ENCODE data around the gene RPS8. TPM values are rescaled to one million over a fixed set of nuclear protein-coding genes. Genes with fewer than 3 reads are reported as not detected.
A peak's percentile ranks its signal among the peaks of the same experiment; 100 is the strongest.
"Not testable (repeated sequence)": the region's sequence is repeated elsewhere in the genome, so short reads cannot be mapped to it uniquely, and the experiment has no call there.

Gene RPS8
- total RNA-seq, 2 experiments from 2014 or later = 3,218 to 3,314 TPM

- peak overlapping the region; percentile 55 for H3K4me3 Mint-ChIP-seq
- peaks cover 76% of the 10 kb centered on the region for H3K4me1 Mint-ChIP-seq (ENCODE audit: low read depth)
- no peaks in the 10 kb centered on the region for H3K9me3 Mint-ChIP-seq
- ChIA-PET POLR2A (interaction anchor here (0.6 to 12.0 kb wide), 20 partner anchors 10 to 713 kb away, joined by 3 to 214 read pairs (median 5); partner anchors contain the start of genes BEST4, EIF2B3, HECTD3 and MUTYH), CTCF (interaction anchor here (0.9 to 4.4 kb wide), 9 partner anchors 10 to 157 kb away, joined by 3 to 51 read pairs (median 6); partner anchors contain the start of genes BEST4, PLK3 and RNU5D-1)
- H3K27me3 Mint-ChIP-seq = no peaks in the 10 kb centered on the region
- H3K27ac Mint-ChIP-seq = peak overlapping the region; percentile 99
- peaks cover 32% of the 10 kb centered on the region for H3K36me3 Mint-ChIP-seq (ENCODE audit: low read depth)
- DNase-seq (peak; percentile 97), ATAC-seq (peak; percentile 56)
- intact Hi-C loops (cut with micrococcal nuclease) = loop anchor here (2.0 to 10.0 kb wide), 2 partner anchors 78 to 496 kb away; partner anchors contain the start of gene RNU5D-1
- TF ChIP-seq, protein P1, sequence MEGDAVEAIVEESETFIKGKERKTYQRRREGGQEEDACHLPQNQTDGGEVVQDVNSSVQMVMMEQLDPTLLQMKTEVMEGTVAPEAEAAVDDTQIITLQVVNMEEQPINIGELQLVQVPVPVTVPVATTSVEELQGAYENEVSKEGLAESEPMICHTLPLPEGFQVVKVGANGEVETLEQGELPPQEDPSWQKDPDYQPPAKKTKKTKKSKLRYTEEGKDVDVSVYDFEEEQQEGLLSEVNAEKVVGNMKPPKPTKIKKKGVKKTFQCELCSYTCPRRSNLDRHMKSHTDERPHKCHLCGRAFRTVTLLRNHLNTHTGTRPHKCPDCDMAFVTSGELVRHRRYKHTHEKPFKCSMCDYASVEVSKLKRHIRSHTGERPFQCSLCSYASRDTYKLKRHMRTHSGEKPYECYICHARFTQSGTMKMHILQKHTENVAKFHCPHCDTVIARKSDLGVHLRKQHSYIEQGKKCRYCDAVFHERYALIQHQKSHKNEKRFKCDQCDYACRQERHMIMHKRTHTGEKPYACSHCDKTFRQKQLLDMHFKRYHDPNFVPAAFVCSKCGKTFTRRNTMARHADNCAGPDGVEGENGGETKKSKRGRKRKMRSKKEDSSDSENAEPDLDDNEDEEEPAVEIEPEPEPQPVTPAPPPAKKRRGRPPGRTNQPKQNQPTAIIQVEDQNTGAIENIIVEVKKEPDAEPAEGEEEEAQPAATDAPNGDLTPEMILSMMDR (IDR thresholded peaks at IDR 0.05) = no peak
Measured at GRCh38 chr1:44808938-44809917, 33.9 kb downstream of the RPS8 start.

DNA sequence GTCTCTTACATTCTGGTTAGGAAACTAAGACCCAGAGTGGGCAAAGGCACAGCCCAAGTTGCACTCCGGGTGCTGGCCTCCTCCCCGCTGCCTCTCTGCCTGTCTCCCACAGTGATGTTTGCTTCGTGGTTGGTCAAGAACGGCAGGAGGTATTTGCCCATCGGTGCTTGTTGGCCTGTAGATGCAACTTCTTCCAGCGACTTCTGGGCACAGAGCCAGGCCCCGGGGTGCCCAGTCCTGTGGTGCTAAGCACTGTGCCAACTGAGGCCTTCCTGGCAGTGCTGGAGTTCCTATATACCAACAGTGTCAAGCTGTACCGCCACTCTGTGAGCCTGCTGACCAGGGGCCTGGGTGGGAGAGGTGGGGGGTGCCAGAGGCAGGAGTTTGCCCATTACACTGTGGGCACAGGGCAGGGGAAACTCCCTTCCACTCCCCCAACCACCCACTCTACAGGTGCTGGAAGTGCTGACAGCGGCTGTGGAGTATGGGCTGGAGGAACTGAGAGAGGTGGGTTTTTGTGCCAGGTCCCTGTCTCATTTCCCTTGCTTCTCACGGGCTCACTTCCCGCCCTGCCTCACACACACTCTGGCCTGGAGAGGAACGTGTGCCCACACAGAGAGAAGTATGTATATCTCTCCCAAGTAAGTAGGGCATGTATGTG, 34.9 kb downstream of the RPS8 start:
- Mint-ChIP-seq H3K4me3 (peak overlapping the region; percentile 55), H3K27ac (peak overlapping the region; percentile 99), H3K4me1 (ENCODE audit: low read depth) (peaks cover 76% of the 10 kb centered on the region), H3K27me3 (no peaks in the 10 kb centered on the region), H3K9me3 (no peaks in the 10 kb centered on the region), H3K36me3 (ENCODE audit: low read depth) (peaks cover 31% of the 10 kb centered on the region)
- POLR2A ChIA-PET = interaction anchor here (0.6 to 12.0 kb wide), 13 partner anchors 10 to 203 kb away, joined by 3 to 214 read pairs (median 7); partner anchors contain the start of genes BEST4, EIF2B3, PLK3 and RNU5D-1
- ATAC-seq = no peak
- intact Hi-C loops (cut with micrococcal nuclease) = no loop called here
- DNase-seq = peak; percentile 51
- CTCF ChIA-PET = interaction anchor here (0.7 to 4.4 kb wide), 6 partner anchors 12 to 225 kb away, joined by 3 to 51 read pairs (median 14); partner anchors contain the start of genes PLK3 and RNU5D-1
- TF ChIP-seq, protein P1 (IDR thresholded peaks at IDR 0.05) = no peak

- H3K27me3 Mint-ChIP-seq; H3K9me3 Mint-ChIP-seq; ATAC-seq; DNase-seq; intact Hi-C loops (cut with micrococcal nuclease): not testable (repeated sequence)
- CTCF ChIA-PET = interaction anchor here (0.7 to 4.4 kb wide), 3 partner anchors 12 to 225 kb away, joined by 3 to 51 read pairs (median 22); partner anchors contain the start of genes PLK3 and RNU5D-1
- Mint-ChIP-seq H3K36me3 (ENCODE audit: low read depth) (peaks cover 30% of the 10 kb centered on the region), H3K4me1 (ENCODE audit: low read depth) (peaks cover 72% of the 10 kb centered on the region), H3K27ac (peak overlapping the region; percentile 99), H3K4me3 (peak overlapping the region; percentile 55)
- POLR2A ChIA-PET = interaction anchor here (1.1 to 12.0 kb wide), 8 partner anchors 9 to 88 kb away, joined by 4 to 214 read pairs (median 76); partner anchors contain the start of genes BEST4, PLK3, RNU5D-1 and RPS8
Measured at GRCh38 chr1:44810762-44811105, 35.4 kb downstream of the RPS8 start.

GRCh38 chr1:44811234-44811633, 35.9 kb downstream of the RPS8 start:
- ChIA-PET POLR2A (interaction anchor here (1.1 to 12.0 kb wide), 7 partner anchors 9 to 89 kb away, joined by 4 to 214 read pairs (median 99); partner anchors contain the start of genes BEST4, PLK3, RNU5D-1 and RPS8), CTCF (interaction anchor here (0.7 to 4.4 kb wide), 2 partner anchors 13 to 226 kb away, joined by 3 to 51 read pairs; partner anchors contain the start of gene PLK3)
- intact Hi-C loops (cut with micrococcal nuclease) = no loop called here
- no peaks in the 10 kb centered on the region for H3K9me3 Mint-ChIP-seq
- peak; percentile 4 for DNase-seq
- peak overlapping the region; percentile 55 for H3K4me3 Mint-ChIP-seq
- H3K4me1 Mint-ChIP-seq (ENCODE audit: low read depth) = peaks cover 71% of the 10 kb centered on the region
- TF ChIP-seq, protein P1 (IDR thresholded peaks at IDR 0.05) = no peak
- no peaks in the 10 kb centered on the region for H3K27me3 Mint-ChIP-seq
- peaks cover 31% of the 10 kb centered on the region for H3K36me3 Mint-ChIP-seq (ENCODE audit: low read depth)
- H3K27ac Mint-ChIP-seq = peak overlapping the region; percentile 99
- ATAC-seq = no peak
